ENCODE data around the gene SPEM2. TPM values are rescaled to one million over a fixed set of nuclear protein-coding genes. Genes with fewer than 3 reads are reported as not detected.
A peak's percentile ranks its signal among the peaks of the same experiment; 100 is the strongest.

SPEM2 gene
- total RNA-seq, 3 donors from 2014 or later (not counting 1 experiment from before 2014, with no cell fraction given) = not detected

- DNase-seq (no peak), ATAC-seq (no peak)
- no peaks in the 10 kb centered on the region for H3K9me3 Mint-ChIP-seq
- Histone ChIP-seq H3K4me3 (ENCODE audit: low read length) (no peak overlapping the region), H3K27me3 (ENCODE audit: control insufficient read depth, insufficient read depth, low read length) (peaks cover 35% of the 10 kb centered on the region), H3K36me3 (ENCODE audit: control insufficient read depth, insufficient read depth, low read length) (no peaks in the 10 kb centered on the region), H3K9me3 (ENCODE audit: control insufficient read depth, insufficient read depth, low read length) (no peaks in the 10 kb centered on the region), H3K27ac (ENCODE audit: low read length) (no peak overlapping the region), H3K4me1 (ENCODE audit: control insufficient read depth, insufficient read depth, low read length) (peaks cover 57% of the 10 kb centered on the region)
- no peak for TF ChIP-seq CTCF (IDR thresholded peaks at IDR 0.05)
- H3K4me1 Mint-ChIP-seq = peaks cover 29 to 49% of the 10 kb centered on the region in 2 donors
- intact Hi-C loops (cut with micrococcal nuclease) = loop anchor here (2.0 to 5.0 kb wide), 3 partner anchors 47 to 85 kb away; partner anchors contain the start of genes KCTD11 and POLR2A
- H3K36me3 Mint-ChIP-seq = no peaks in the 10 kb centered on the region
- H3K4me3 Mint-ChIP-seq = peak overlapping the region; percentile 91
- peaks cover 24 to 35% of the 10 kb centered on the region in 2 donors for H3K27me3 Mint-ChIP-seq (ENCODE audit: low read depth in 2 of 2)
- H3K27ac Mint-ChIP-seq = peak overlapping the region in 1 of 2 donors; percentile 46
- 48% methylated on average over 31 of the region's 31 CpGs for WGBS (ENCODE audit: insufficient coverage)
Measured at GRCh38 chr17:7437369-7437863, 12.0 kb downstream of the SPEM2 start.

DNA sequence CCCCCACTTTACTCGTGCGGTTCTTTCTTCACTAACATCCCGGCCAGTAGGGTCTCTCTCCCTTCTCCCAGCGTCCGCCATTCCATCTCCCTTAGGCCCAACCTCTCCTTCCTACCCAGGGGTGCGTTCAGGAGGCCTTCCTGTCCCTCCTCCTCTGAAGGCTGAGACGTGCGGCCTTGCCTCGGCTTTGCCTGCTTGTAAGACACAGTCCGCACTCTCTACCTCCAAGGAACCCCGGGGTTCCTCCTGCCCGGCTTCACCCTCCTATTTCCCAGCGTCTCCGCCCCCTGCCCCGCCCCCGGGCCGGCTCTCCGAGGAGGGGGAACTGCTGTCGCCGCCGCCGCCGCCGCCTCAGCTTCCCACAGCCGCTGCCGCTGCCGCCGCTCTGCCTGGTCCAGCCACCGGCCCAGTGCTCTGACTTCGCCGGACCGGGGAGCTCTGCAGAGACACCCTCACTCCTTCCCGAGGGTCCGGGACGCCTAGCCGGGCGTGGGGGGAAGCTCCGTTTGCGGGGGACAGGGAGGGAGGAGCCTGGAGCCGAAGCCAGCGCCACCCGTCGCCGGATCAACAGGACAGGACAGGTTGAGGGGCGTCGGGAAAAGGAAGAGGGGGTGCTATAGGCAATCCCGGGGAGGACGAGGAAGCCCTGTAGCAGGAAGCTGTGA, 12.7 kb downstream of the SPEM2 start:
- Histone ChIP-seq H3K27ac (ENCODE audit: low read length) (no peak overlapping the region), H3K9me3 (ENCODE audit: control insufficient read depth, insufficient read depth, low read length) (no peaks in the 10 kb centered on the region), H3K4me1 (ENCODE audit: control insufficient read depth, insufficient read depth, low read length) (peaks cover 57% of the 10 kb centered on the region), H3K36me3 (ENCODE audit: control insufficient read depth, insufficient read depth, low read length) (no peaks in the 10 kb centered on the region), H3K4me3 (ENCODE audit: low read length) (no peak overlapping the region), H3K27me3 (ENCODE audit: control insufficient read depth, insufficient read depth, low read length) (peaks cover 35% of the 10 kb centered on the region)
- Mint-ChIP-seq H3K4me3 (peak overlapping the region; percentile 69), H3K27ac (peak overlapping the region in 1 of 2 donors; percentile 46), H3K4me1 (peaks cover 29 to 49% of the 10 kb centered on the region in 2 donors), H3K27me3 (ENCODE audit: low read depth in 2 of 2) (peaks cover 28 to 37% of the 10 kb centered on the region in 2 donors), H3K36me3 (no peaks in the 10 kb centered on the region), H3K9me3 (no peaks in the 10 kb centered on the region)
- DNase-seq (peak; percentile 38 to 63), ATAC-seq (no peak)
- WGBS (ENCODE audit: insufficient coverage) = 20% methylated on average over 48 of the region's 48 CpGs
- no peak for TF ChIP-seq CTCF (IDR thresholded peaks at IDR 0.05)
- intact Hi-C loops (cut with micrococcal nuclease) = loop anchor here (2.0 to 5.0 kb wide), 3 partner anchors 47 to 86 kb away; partner anchors contain the start of genes KCTD11 and POLR2A

DNA sequence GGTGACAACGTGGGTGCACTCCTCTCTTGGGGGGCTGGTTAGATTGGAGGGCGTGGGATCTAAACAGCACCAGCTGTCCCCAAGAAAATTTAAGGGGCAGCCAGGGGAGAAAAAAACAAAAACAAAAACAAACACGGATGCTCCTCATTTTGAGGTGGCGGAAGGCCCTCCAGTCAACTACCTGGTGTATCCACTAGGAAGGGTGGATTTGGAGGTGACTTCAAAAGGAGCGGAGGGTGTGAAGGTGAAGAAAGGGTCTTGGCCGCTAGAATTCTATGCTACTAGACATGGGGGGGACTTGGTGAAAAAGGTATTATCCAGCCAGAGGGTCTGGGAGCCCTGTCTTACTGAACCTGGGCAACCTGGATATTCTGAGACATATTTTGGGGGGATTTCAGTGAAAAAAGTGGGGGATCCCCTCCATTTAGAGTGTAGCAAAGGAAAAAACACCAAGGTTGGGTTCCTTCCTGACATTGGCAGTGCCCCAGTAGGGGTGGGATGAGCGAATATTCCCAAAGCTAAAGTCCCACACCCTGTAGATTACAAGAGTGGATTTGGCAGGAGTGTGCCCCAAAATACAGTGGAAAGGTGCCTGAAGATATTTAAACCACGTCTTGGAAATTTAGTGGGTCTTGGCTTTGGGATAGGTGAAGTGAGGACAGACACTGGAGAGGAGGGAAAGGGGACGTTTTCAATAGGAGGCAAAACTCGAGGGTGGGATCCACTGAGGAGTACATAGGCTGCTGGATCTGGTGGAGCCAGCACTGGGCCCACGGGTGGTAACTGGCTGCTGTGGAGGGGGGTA, 13.4 kb downstream of the SPEM2 start:
- H3K9me3 Mint-ChIP-seq = no peaks in the 10 kb centered on the region
- Histone ChIP-seq H3K9me3 (ENCODE audit: control insufficient read depth, insufficient read depth, low read length) (no peaks in the 10 kb centered on the region), H3K27me3 (ENCODE audit: control insufficient read depth, insufficient read depth, low read length) (peaks cover 35% of the 10 kb centered on the region), H3K36me3 (ENCODE audit: control insufficient read depth, insufficient read depth, low read length) (no peaks in the 10 kb centered on the region), H3K27ac (ENCODE audit: low read length) (no peak overlapping the region), H3K4me1 (ENCODE audit: control insufficient read depth, insufficient read depth, low read length) (peaks cover 57% of the 10 kb centered on the region), H3K4me3 (ENCODE audit: low read length) (no peak overlapping the region)
- 55% methylated on average over 11 of the region's 11 CpGs for WGBS (ENCODE audit: insufficient coverage)
- no peak for DNase-seq
- peaks cover 29 to 49% of the 10 kb centered on the region in 2 donors for H3K4me1 Mint-ChIP-seq
- H3K4me3 Mint-ChIP-seq = peak overlapping the region; percentile 47
- H3K27me3 Mint-ChIP-seq (ENCODE audit: low read depth in 2 of 2) = peaks cover 35 to 42% of the 10 kb centered on the region in 2 donors
- no peaks in the 10 kb centered on the region for H3K36me3 Mint-ChIP-seq
- intact Hi-C loops (cut with micrococcal nuclease) = loop anchor here (5.0 kb wide), 2 partner anchors 63 to 87 kb away; partner anchors contain the start of gene KCTD11
- ATAC-seq = no peak
- TF ChIP-seq CTCF (IDR thresholded peaks at IDR 0.05) = no peak
- H3K27ac Mint-ChIP-seq = peak overlapping the region in 1 of 2 donors; percentile 31

All from natural killer cell (primary cell).